Peyer's patch (tissue), 4 donors: ENCODE data around the gene TRIL.

ENCODE experiments used
- POLR2A ChIP-seq, 2 donors: fragments of 450-650 bp; IDR thresholded peaks; one replicate each; pipeline ENCODE4 v1.5.1; 2017; ENCODE audit warnings: antibody characterized with exemption in 2 of 2, mild to moderate bottlenecking in 2 of 2, moderate library complexity in 2 of 2
- TF ChIP-seq, protein P1 (sequence below), 6 experiments: fragments of 450-650 bp in 4 of 6; fragments of 200-600 bp in 2 of 6; sonication (generic) in 1 of 6; IDR thresholded peaks; one replicate each; pipeline ENCODE4 v1.5.1; 2017 to 2019; ENCODE audit warnings: antibody characterized with exemption in 6 of 6, mild to moderate bottlenecking in 3 of 6, moderate library complexity in 1 of 6

DNA sequence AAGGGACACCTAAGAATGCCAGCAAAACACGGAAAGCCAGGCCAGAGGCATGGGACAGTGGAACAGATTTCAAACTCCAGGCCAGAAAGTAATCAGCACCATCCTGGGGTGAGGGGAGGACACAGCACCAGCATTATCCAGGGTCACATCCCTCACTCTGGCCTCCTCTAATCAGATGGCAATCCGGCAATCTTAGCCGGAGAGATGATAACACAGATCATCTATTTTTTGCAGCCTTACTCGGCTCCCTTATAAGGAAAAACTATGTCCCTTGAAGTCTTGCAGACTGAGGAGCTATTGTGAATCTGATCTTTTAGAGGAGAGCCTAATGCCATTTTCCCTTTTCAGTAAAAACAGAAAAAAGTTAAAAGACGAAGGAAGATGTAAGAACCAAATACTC, 16.5 kb downstream of the TRIL start:
- TF ChIP-seq, protein P1, sequence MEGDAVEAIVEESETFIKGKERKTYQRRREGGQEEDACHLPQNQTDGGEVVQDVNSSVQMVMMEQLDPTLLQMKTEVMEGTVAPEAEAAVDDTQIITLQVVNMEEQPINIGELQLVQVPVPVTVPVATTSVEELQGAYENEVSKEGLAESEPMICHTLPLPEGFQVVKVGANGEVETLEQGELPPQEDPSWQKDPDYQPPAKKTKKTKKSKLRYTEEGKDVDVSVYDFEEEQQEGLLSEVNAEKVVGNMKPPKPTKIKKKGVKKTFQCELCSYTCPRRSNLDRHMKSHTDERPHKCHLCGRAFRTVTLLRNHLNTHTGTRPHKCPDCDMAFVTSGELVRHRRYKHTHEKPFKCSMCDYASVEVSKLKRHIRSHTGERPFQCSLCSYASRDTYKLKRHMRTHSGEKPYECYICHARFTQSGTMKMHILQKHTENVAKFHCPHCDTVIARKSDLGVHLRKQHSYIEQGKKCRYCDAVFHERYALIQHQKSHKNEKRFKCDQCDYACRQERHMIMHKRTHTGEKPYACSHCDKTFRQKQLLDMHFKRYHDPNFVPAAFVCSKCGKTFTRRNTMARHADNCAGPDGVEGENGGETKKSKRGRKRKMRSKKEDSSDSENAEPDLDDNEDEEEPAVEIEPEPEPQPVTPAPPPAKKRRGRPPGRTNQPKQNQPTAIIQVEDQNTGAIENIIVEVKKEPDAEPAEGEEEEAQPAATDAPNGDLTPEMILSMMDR (IDR thresholded peaks at IDR 0.05) = no peak
- TF ChIP-seq POLR2A (IDR thresholded peaks at IDR 0.05) = no peak
